D721Med (cell line): ENCODE data around the gene GNAL.

ENCODE experiments used
- DNase-seq: peaks from one replicate; pipeline ENCODE4 v3.0.0; 2011; ENCODE audit warnings: low spot score; ENCODE audit not compliant: insufficient read length
- FAIRE-seq: peaks from 2 replicates; lab custom pipeline; 2011; peaks lifted over from hg19 to GRCh38; lab: Jason Lieb, UNC
- CTCF ChIP-seq: IDR thresholded peaks from 2 replicates; pipeline ENCODE4 v1.5.1; 2012; ENCODE audit warnings: mild to moderate bottlenecking, control low read depth; ENCODE audit not compliant: insufficient read depth; ENCODE audit errors: missing control alignments

GNAL gene

GRCh38 chr18:11859903-11860407, 170.9 kb downstream of the GNAL start:
- TF ChIP-seq CTCF = no peak
- DNase-seq (no peak), FAIRE-seq (no peak)

GRCh38 chr18:11860594-11861450, 171.8 kb downstream of the GNAL start:
- TF ChIP-seq CTCF = no peak
- no peak for DNase-seq
- no peak for FAIRE-seq

GRCh38 chr18:11861583-11862288, 172.7 kb downstream of the GNAL start:
- DNase-seq (no peak), FAIRE-seq (no peak)
- no peak for TF ChIP-seq CTCF

DNA sequence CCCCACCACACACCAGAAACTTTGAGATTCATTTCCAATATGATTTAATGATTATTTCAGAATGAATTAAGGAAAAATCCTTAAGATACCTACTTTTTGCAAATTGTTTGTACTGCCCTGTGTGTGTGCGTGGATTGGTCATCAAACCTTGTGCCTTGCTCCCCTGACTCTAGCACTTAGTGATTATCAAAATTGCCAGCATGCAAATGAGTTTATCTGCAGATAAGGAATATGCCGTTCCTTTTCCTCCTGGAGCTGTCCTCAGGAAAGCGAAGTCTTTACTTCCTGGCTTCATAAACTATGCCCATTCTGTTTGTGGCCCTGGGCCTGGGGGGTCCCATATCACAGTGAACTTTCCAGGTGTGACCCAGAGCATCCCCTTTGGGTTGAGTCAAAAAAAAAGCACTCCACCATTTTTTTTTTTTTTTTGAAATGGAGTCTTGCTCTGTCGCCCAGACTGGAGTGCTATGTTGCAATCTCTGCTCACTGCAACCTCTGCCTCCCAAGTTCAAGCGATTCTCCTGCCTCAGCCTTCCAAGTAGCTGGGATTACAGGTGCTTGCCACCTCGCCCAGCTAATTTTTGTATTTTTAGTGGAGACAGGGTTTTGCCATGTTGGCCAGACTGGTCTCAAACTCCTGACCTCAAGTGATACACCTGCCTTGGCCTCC, 173.5 kb downstream of the GNAL start:
- FAIRE-seq = no peak
- DNase-seq = no peak
- TF ChIP-seq CTCF = no peak

DNA sequence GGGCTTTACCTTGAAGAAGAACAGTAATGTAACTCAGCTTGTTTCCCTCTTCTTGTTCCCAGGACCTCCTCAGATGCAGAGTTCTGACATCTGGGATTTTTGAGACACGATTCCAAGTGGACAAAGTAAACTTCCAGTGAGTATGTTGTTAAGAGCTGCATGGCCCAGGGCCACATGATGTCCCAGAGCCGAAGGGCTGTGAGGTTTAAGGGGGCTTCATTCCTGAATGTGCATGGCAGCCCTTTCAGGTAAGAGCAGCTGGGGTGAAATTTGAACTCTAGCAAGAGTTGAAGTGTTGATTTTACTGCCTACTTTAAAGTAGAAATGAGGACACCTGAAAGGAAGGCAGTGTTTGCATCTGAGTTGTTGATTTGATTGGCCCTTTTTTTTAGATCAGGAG, 175.4 kb downstream of the GNAL start:
- no peak for TF ChIP-seq CTCF
- no peak for FAIRE-seq
- no peak for DNase-seq

DNA sequence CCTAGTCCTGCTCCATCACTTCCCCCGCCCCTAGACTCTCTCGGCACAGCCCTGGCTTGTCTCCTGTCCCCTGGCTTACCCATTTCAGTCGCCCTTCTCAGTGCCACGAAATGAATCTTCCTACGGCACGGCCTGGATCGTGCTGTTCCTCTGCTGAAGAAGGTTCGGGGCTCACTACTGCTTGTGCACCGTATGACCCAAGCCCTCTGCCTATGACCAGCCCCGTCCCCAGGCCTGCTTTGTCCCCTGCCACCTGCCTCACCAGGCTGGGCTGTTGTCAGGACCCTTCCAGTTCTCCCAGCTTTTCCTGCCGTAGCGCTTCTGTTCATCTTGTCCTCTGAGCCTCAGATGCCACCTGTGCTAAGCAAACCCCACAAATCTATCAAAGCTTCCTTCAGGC, 176.0 kb downstream of the GNAL start:
- TF ChIP-seq CTCF = no peak
- FAIRE-seq = no peak

More for the DNA sequence above, 176.0 kb downstream of the GNAL start:
- DNase-seq = no peak
